ENCODE data around the gene DUSP2.

Gene DUSP2

GRCh38 chr2:96131152-96131812 lies 14.0 kb downstream of the DUSP2 start:
- DNase-seq (ENCODE audit: low spot score), result no peak

GRCh38 chr2:96130483-96130882 lies 14.8 kb downstream of the DUSP2 start:
- DNase-seq (ENCODE audit: low spot score), result no peak

GRCh38 chr2:96129528-96130120 lies 15.6 kb downstream of the DUSP2 start:
- no peak for DNase-seq (ENCODE audit: low spot score)

GRCh38 chr2:96128456-96128855 lies 16.8 kb downstream of the DUSP2 start:
- DNase-seq (ENCODE audit: low spot score), result no peak

DNA sequence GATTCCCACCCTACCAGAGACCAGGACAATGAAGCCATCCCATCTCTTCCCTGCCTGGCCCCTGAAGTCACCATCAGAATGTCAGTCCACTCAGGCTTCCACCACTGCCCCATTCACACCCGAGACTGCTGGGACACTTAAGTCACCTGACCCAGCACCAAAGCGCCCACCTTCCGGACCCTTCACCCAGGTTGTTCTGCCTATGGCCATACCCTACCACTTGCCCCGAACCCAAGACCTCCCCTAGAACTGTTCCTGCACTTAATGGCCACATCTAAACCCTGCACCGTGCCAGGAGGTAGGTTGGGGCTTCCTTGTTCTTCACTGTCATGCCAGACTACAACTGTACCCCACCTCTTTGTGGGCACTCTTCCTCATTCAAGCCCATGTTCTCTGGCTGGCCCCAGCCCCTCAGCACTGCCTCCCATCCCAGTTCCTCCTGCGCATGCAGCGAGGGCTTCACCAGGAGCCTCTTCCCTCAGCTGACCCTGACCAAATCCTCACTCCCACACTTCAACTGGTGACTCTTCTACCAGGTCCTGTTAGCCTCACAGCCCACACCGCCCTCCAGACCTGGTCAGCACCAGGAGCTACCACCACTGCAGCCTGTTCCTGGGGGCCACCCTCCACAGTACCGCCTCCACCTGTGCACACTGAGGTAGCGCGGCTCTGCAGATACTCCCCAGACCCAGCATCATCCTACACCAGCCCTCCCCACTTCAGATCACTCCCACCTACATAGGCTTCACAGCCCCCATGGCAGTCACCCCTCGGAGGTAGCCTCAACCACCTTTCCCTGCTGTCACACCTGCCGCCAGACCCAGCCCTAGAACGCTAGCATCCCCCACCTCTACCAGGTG lies 20.6 kb downstream of the DUSP2 start:
- no peak for DNase-seq (ENCODE audit: low spot score)

DNA sequence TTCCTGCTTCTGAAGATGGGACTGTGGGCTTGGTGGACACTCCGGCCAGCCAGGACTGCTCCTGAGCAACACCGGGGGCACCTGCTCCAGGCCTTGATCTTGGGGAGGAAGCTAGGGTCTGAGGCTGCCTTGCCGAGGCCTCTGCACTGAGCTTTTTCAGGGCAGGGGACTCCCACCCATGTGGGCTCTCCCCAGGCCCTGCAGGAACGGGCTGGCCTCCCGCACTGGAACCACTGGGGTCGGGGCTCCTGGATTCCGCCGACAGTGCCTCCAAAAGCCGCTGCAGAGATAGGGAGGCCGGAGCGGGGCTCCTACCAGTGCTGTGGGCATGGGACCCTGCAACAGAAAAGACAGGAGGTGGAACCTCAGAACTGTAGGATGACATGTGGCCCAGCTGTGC lies 21.3 kb downstream of the DUSP2 start:
- no peak for DNase-seq (ENCODE audit: low spot score)

- DNase-seq (ENCODE audit: low spot score), result no peak
These were observed 21.9 kb downstream of the DUSP2 start for GRCh38 chr2:96123290-96123689.

DNA sequence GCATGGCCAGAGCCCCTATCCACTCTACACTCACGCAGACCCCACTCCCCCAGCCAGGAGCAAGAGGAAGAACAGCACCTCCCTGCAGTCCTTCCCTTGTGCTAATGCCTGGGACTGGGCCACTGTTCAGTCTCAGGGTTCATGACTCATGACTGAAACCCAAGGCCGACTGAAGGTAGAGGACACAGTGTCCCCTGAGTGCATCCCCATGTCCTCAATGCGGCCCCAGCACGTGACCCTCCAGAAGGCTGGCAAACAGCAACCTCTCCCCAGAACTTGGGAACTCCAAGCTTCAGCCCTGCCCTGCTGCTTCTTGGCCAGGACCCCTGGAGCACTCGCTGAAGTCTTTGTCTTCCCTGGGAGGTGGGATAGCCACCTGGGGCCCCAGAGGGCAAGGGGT lies 22.8 kb downstream of the DUSP2 start:
- no peak for DNase-seq (ENCODE audit: low spot score)

GRCh38 chr2:96121414-96121813 lies 23.8 kb downstream of the DUSP2 start:
- no peak for DNase-seq (ENCODE audit: low spot score)

GRCh38 chr2:96120991-96121390 lies 24.2 kb downstream of the DUSP2 start:
- DNase-seq (ENCODE audit: low spot score), result no peak

DNA sequence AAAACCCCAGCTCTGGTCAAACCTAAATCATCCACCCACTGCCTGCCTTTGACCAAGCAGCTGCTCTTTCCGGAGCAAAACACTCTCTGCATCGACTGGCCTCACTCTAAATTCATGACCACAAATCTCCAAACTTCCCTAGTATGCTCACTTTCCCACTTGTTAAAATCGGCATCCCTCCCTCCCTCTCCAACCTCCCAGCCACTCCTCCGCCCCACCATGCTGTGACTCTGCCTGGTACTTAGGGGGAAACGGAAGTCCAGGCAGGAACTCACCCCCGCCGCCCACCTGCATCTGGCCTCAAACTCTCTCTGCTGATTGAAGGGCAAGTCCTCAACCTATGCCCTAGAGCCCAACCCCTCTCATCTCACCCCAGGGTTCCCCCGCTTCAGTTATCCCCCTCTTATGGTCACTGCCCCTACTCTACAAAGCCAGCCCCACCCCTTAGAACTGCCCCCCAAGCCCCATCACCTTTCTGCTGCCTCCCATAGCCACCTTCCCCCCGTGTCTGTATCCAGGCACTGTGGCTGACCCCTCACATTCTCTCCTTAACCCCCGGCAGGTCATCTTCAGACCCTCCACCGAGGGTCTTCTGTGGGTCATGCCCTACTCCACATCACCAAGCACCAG lies 25.0 kb downstream of the DUSP2 start:
- DNase-seq (ENCODE audit: low spot score), result no peak

GRCh38 chr2:96119389-96119751 lies 25.9 kb downstream of the DUSP2 start:
- no peak for DNase-seq (ENCODE audit: low spot score)

GRCh38 chr2:96118698-96119388 lies 26.4 kb downstream of the DUSP2 start:
- no peak for DNase-seq (ENCODE audit: low spot score)

DNA sequence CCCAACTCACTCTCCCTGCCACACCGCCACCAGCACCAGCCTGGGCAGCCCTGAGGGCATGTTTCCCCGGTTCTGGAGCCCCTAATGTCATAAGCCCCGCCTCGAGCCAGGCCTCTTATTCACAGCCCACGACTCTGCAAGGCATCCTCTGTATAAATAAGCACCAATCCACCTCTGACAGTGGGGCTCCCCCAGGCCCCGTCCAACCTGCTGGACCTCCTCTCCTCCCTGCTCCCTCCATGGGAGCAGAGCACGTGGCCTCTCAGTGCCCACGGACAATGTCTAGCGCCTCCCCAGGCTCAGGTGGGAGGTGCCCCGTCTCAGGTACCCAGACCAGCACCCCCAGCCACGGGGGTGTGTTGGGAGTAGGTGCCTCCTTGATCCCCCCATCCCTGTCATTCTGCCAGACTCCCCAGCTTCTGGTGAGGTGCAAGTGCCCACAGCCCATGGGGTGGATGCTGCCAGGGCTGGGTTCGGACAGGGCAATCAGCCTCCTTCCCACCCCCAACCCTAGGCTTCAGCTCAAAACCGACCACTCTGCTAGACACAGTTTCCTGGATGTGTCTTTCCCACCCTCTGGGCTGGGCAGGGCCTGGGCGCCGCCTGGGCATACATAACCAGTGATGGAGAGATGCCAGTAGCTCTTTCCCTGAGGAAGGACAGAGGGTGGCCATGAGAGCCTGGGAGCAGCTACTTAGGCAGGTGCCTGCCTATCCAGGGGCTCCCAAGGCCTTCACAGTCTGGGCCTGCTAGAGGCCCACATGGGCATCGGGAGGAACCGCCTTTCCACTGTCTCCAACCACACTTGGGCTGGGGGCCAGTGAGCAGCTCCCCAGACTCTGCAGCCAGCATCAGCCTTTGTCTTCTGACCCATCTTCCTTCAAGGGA lies 27.3 kb downstream of the DUSP2 start:
- no peak for DNase-seq (ENCODE audit: low spot score)

- peak; percentile 65 for DNase-seq (ENCODE audit: low spot score)
These were observed 28.2 kb downstream of the DUSP2 start for GRCh38 chr2:96116879-96117533.

GRCh38 chr2:96116424-96116878 lies 28.8 kb downstream of the DUSP2 start, which contains the start of gene ADRA2B:
ADRA2B (minus strand) TSS chr2:96116571; CDS start chr2:96116149, 422 bp downstream.
- no peak for DNase-seq (ENCODE audit: low spot score)

- no peak for DNase-seq (ENCODE audit: low spot score)
These were observed 29.4 kb downstream of the DUSP2 start for GRCh38 chr2:96115631-96116423.

DNA sequence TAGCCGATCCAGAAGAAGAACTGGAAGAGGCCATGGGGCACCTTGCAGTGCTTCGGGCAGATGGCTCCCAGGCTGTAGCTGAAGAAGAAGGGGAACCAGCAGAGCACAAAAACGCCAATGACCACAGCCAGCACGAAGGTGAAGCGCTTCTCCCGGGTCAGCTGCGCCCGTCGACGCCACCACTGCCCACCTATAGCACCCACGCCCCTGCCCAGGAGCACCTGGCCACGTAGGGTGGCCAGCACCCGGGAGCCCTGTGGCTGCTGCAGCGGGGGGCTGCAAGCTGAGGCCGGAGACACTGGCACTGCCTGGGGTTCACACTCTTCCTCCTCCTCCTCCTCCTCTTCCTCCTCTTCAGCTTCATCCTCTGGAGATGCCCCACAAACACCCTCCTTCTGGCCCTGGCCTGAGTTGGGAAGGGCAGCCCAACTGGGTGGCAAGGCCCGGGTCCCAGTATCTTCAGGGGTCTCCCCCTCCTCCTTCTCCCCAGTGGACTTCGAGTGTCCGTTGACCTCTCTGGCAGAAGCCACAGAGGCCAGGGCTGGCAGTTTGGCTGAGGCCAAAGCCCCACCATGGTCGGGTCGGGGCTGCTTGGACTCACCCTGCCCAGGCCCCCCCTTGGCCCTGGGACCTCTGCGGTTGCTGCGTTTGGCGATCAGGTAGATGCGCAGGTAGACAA lies 30.2 kb downstream of the DUSP2 start:
- no peak for DNase-seq (ENCODE audit: low spot score)

DNA sequence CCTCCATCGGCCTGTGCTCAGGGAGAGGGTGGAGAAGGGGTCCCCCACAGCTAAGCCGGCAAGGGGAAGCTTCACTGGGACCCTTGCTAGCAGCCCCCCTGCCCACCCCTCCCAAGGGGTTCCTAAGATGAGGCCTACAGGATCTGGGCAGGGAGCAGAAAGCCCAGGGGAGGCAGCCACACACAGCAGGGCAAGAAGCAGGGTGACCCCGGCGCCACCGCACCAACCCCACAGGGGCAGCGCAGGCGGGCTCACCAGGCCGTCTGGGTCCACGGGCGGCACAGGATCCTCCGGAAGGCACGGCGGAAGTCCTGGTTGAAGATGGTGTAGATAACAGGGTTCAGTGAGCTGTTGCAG lies 30.7 kb downstream of the DUSP2 start:
- DNase-seq (ENCODE audit: low spot score), result no peak

Data from COLO829 (cell line).